ENCODE measurements around the gene HTR3A. TPM values are rescaled to one million over a fixed set of nuclear protein-coding genes. Genes with fewer than 3 reads are reported as not detected.

Gene HTR3A
- total and polyA plus RNA-seq, 9 of the 15 experiments (the other 6 are each of a cell fraction or from before 2014, with no cell fraction given), result not detected

DNA sequence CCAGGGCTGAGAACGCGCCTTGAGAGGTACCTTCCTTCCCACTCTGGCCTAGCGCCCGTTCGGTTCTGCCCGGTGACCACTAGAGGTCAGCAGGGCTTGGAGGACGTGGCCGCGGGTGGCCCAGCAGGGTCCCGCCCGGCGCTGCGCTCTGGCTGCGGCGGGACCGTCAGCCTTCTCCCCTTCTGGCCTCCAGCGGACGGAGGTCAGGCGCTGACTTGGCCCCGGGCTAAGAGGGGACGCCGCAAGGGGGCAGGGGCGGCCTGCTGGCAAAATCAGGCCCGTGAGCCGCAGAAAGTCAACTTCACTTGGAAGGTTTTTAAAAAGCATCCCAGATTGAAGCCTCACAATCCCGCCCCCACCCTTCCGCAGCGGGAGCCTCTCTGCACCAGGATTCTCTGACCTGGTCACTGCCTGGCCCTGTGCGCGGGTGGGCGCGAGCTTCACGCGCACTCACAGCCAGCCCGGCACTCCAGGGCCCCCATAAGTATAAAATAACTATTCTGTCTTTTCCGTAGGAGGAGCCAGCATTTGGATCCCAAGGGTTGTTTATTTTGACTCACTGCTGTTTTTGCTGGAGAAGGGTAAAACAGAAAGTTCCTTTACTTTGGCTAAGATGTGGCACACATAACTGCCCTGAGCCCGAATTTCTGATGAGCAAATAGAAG lies 61.4 kb downstream of the HTR3A start (continued):
- TF ChIP-seq, protein P1, sequence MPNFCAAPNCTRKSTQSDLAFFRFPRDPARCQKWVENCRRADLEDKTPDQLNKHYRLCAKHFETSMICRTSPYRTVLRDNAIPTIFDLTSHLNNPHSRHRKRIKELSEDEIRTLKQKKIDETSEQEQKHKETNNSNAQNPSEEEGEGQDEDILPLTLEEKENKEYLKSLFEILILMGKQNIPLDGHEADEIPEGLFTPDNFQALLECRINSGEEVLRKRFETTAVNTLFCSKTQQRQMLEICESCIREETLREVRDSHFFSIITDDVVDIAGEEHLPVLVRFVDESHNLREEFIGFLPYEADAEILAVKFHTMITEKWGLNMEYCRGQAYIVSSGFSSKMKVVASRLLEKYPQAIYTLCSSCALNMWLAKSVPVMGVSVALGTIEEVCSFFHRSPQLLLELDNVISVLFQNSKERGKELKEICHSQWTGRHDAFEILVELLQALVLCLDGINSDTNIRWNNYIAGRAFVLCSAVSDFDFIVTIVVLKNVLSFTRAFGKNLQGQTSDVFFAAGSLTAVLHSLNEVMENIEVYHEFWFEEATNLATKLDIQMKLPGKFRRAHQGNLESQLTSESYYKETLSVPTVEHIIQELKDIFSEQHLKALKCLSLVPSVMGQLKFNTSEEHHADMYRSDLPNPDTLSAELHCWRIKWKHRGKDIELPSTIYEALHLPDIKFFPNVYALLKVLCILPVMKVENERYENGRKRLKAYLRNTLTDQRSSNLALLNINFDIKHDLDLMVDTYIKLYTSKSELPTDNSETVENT (CRISPR knock-in tag; IDR thresholded peaks at IDR 0.05), result no peak
- TF ChIP-seq, protein P2, sequence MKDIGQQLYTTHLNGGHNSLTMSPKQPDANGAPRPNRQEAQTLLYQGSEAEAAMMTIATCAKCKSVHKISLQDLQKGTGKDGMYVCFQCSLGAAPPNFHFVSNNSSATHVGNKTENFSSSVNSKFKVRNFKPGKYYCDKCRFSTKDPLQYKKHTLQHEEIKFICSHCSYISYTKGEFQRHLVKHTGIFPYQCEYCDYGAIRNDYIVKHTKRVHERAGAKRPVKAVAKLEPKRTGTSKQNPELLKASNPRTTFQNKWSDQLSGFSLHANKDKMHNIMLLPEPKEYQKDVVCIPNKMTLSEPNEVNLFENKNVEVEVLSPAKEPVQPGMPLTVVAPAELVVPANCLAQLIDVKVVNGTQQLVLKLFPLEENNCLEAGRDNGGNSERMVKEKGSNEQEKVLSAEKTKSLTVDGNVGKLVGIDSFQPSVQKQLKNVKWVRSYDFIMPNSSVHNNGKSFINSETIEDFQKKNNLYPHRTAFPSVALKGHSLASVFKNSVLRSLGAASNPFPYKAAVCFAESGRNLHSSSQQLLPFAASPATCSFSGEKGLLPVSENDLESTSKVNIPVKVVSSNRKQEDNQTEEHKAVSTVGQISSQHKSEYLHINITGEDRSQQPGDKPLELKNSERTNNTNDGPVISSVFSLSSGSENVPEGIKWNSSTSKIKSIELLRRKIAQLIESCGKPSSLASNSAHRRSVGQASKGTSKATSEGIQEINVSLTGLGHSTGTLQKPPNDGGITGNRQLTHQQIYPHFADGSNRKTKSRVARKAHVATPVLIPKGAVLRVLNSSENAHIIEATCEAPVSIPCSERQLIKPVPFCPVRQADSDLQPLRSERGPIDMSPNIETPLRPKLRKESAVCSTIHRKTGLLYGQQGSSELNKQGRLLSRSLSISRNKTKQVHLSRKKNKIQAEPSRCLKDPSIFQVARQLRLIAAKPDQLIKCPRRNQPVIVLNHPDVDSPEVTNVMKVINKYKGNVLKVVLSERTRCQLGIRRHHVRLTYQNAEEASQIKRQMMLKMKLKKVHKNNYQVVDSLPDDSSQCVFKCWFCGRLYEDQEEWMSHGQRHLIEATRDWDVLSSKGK (CRISPR knock-in tag; IDR thresholded peaks at IDR 0.05), result no peak
- TF ChIP-seq ESRRB (CRISPR knock-in tag; IDR thresholded peaks at IDR 0.05; ENCODE audit: borderline replicate concordance), result no peak
- TF ChIP-seq HLTF (IDR thresholded peaks at IDR 0.05), result no peak
- no peak for TF ChIP-seq RBM39 (optimal IDR thresholded peaks at IDR 0.05; ENCODE audit: low read depth, low read length)
- no peak for TF ChIP-seq MECOM (CRISPR knock-in tag; IDR thresholded peaks at IDR 0.05)
- no peak for TF ChIP-seq KHSRP (IDR thresholded peaks at IDR 0.05)
- no peak for TF ChIP-seq CBFA2T2 (conservative IDR thresholded peaks at IDR 0.05)
- no peak for TF ChIP-seq CC2D1A (IDR thresholded peaks at IDR 0.05)
- TF ChIP-seq ZNF133 (CRISPR knock-in tag; IDR thresholded peaks at IDR 0.05), result no peak
- no peak for TF ChIP-seq TFAM (CRISPR knock-in tag; conservative IDR thresholded peaks at IDR 0.05)
- no peak for TF ChIP-seq SIRT6 (IDR thresholded peaks at IDR 0.05; ENCODE audit: low read depth, low read length)
- TF ChIP-seq, protein P3, sequence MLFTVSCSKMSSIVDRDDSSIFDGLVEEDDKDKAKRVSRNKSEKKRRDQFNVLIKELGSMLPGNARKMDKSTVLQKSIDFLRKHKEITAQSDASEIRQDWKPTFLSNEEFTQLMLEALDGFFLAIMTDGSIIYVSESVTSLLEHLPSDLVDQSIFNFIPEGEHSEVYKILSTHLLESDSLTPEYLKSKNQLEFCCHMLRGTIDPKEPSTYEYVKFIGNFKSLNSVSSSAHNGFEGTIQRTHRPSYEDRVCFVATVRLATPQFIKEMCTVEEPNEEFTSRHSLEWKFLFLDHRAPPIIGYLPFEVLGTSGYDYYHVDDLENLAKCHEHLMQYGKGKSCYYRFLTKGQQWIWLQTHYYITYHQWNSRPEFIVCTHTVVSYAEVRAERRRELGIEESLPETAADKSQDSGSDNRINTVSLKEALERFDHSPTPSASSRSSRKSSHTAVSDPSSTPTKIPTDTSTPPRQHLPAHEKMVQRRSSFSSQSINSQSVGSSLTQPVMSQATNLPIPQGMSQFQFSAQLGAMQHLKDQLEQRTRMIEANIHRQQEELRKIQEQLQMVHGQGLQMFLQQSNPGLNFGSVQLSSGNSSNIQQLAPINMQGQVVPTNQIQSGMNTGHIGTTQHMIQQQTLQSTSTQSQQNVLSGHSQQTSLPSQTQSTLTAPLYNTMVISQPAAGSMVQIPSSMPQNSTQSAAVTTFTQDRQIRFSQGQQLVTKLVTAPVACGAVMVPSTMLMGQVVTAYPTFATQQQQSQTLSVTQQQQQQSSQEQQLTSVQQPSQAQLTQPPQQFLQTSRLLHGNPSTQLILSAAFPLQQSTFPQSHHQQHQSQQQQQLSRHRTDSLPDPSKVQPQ (CRISPR knock-in tag; IDR thresholded peaks at IDR 0.05; ENCODE audit: borderline replicate concordance), result no peak
- peak; percentile 20 for TF ChIP-seq ZFP36 (IDR thresholded peaks at IDR 0.05; ENCODE audit: low read depth, low read length, partially characterized antibody)
- TF ChIP-seq, protein P4, sequence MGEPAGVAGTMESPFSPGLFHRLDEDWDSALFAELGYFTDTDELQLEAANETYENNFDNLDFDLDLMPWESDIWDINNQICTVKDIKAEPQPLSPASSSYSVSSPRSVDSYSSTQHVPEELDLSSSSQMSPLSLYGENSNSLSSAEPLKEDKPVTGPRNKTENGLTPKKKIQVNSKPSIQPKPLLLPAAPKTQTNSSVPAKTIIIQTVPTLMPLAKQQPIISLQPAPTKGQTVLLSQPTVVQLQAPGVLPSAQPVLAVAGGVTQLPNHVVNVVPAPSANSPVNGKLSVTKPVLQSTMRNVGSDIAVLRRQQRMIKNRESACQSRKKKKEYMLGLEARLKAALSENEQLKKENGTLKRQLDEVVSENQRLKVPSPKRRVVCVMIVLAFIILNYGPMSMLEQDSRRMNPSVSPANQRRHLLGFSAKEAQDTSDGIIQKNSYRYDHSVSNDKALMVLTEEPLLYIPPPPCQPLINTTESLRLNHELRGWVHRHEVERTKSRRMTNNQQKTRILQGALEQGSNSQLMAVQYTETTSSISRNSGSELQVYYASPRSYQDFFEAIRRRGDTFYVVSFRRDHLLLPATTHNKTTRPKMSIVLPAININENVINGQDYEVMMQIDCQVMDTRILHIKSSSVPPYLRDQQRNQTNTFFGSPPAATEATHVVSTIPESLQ (CRISPR knock-in tag; IDR thresholded peaks at IDR 0.05), result no peak
- TF ChIP-seq NCOA6 (IDR thresholded peaks at IDR 0.05), result no peak
- TF ChIP-seq ZNF140 (CRISPR knock-in tag; IDR thresholded peaks at IDR 0.05), result no peak
